ENCODE data around the gene SMOC1. TPM values are rescaled to one million over a fixed set of nuclear protein-coding genes. Genes with fewer than 3 reads are reported as not detected.

SMOC1 gene
- total and polyA plus RNA-seq, 2 donors: 0.19 to 0.71 TPM

GRCh38 chr14:70077005-70077404 lies 197.8 kb downstream of the SMOC1 start:
- 94% methylated on average over 3 of the region's 3 CpGs for WGBS
- no peaks in the 10 kb centered on the region for H3K36me3 ChIP-seq (ENCODE audit: control insufficient read depth in 2 of 2, insufficient read depth in 2 of 2, low read length in 1 of 2)

GRCh38 chr14:70077720-70078119 lies 198.5 kb downstream of the SMOC1 start:
- Histone ChIP-seq H3K4me1 (ENCODE audit: control insufficient read depth in 2 of 2, insufficient read depth in 2 of 2, low read length in 2 of 2) (no peaks in the 10 kb centered on the region), H3K4me3 (ENCODE audit: low read length in 2 of 2) (no peak overlapping the region), H3K27ac (ENCODE audit: low read depth in 1 of 2, low read length in 1 of 2) (no peak overlapping the region), H3K9me3 (ENCODE audit: control insufficient read depth in 2 of 2, insufficient read depth in 1 of 2, low read length in 1 of 2) (no peaks in the 10 kb centered on the region), H3K27me3 (ENCODE audit: control insufficient read depth in 2 of 2, insufficient read depth in 1 of 2, low read length in 1 of 2) (no peaks in the 10 kb centered on the region), H3K36me3 (ENCODE audit: control insufficient read depth in 2 of 2, insufficient read depth in 2 of 2, low read length in 1 of 2) (no peaks in the 10 kb centered on the region)
- DNase-seq (ENCODE audit: low read depth in 6 of 9, low spot score in 9 of 9): no peak
- WGBS: 77% methylated on average over 2 of the region's 2 CpGs

More at GRCh38 chr14:70077005-70077404, 197.8 kb downstream of the SMOC1 start:
- Histone ChIP-seq H3K27ac (ENCODE audit: low read depth in 1 of 2, low read length in 1 of 2) (no peak overlapping the region), H3K9me3 (ENCODE audit: control insufficient read depth in 2 of 2, insufficient read depth in 1 of 2, low read length in 1 of 2) (no peaks in the 10 kb centered on the region), H3K27me3 (ENCODE audit: control insufficient read depth in 2 of 2, insufficient read depth in 1 of 2, low read length in 1 of 2) (no peaks in the 10 kb centered on the region), H3K4me3 (ENCODE audit: low read length in 2 of 2) (no peak overlapping the region), H3K4me1 (ENCODE audit: control insufficient read depth in 2 of 2, insufficient read depth in 2 of 2, low read length in 2 of 2) (no peaks in the 10 kb centered on the region)
- DNase-seq (ENCODE audit: low read depth in 6 of 9, low spot score in 9 of 9): no peak

- Histone ChIP-seq H3K27me3 (ENCODE audit: control insufficient read depth in 2 of 2, insufficient read depth in 1 of 2, low read length in 1 of 2) (no peaks in the 10 kb centered on the region), H3K36me3 (ENCODE audit: control insufficient read depth in 2 of 2, insufficient read depth in 2 of 2, low read length in 1 of 2) (no peaks in the 10 kb centered on the region), H3K9me3 (ENCODE audit: control insufficient read depth in 2 of 2, insufficient read depth in 1 of 2, low read length in 1 of 2) (no peaks in the 10 kb centered on the region), H3K27ac (ENCODE audit: low read depth in 1 of 2, low read length in 1 of 2) (no peak overlapping the region), H3K4me3 (ENCODE audit: low read length in 2 of 2) (no peak overlapping the region), H3K4me1 (ENCODE audit: control insufficient read depth in 2 of 2, insufficient read depth in 2 of 2, low read length in 2 of 2) (no peaks in the 10 kb centered on the region)
- DNase-seq (ENCODE audit: low read depth in 6 of 9, low spot score in 9 of 9): no peak
Observed at GRCh38 chr14:70078329-70078728, 199.1 kb downstream of the SMOC1 start.

- WGBS: 93% methylated on average over 6 of the region's 6 CpGs
- no peaks in the 10 kb centered on the region for H3K27me3 ChIP-seq (ENCODE audit: control insufficient read depth in 2 of 2, insufficient read depth in 1 of 2, low read length in 1 of 2)
- no peaks in the 10 kb centered on the region for H3K36me3 ChIP-seq (ENCODE audit: control insufficient read depth in 2 of 2, insufficient read depth in 2 of 2, low read length in 1 of 2)
- DNase-seq (ENCODE audit: low read depth in 6 of 9, low spot score in 9 of 9): no peak
- H3K9me3 ChIP-seq (ENCODE audit: control insufficient read depth in 2 of 2, insufficient read depth in 1 of 2, low read length in 1 of 2): no peaks in the 10 kb centered on the region
- H3K27ac ChIP-seq (ENCODE audit: low read depth in 1 of 2, low read length in 1 of 2): no peak overlapping the region
- H3K4me3 ChIP-seq (ENCODE audit: low read length in 2 of 2): no peak overlapping the region
- H3K4me1 ChIP-seq (ENCODE audit: control insufficient read depth in 2 of 2, insufficient read depth in 2 of 2, low read length in 2 of 2): no peaks in the 10 kb centered on the region
Observed at GRCh38 chr14:70080076-70080475, 200.9 kb downstream of the SMOC1 start.

Other genes starting within 250 kb of the SMOC1 start
- gene SRSF5, start 112.3 kb upstream of the SMOC1 start, total RNA-seq: 315 TPM
- 589 TPM for gene SRSF5, start 112.3 kb upstream of the SMOC1 start, polyA plus RNA-seq
- gene SLC10A1, start 82.2 kb upstream of the SMOC1 start, total RNA-seq: not detected
- gene SLC10A1, start 82.2 kb upstream of the SMOC1 start, polyA plus RNA-seq: 0.02 TPM

Measured in thymus (tissue), 11 donors.